ENCODE results near the gene RAB28.

DNA sequence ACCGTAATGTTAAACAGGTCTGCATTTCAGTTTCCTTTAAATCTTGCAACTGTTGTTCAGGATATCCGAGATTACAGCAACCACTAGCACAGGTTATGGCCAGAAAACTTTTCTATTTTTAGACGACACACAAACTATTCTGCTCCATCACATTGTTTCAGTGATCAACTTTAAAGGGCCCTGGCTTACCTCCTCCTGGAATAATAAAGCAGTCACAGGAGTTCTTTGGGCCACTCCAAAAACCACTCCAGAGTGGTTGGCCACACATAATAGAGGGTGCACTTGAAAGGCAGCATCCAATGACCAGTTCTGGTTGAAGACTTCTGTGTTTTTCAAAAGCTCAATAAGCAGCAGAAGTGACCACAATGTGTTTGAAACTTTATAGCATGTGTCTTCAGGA lies 118.9 kb downstream of the RAB28 start:
- TF ChIP-seq, protein P1, sequence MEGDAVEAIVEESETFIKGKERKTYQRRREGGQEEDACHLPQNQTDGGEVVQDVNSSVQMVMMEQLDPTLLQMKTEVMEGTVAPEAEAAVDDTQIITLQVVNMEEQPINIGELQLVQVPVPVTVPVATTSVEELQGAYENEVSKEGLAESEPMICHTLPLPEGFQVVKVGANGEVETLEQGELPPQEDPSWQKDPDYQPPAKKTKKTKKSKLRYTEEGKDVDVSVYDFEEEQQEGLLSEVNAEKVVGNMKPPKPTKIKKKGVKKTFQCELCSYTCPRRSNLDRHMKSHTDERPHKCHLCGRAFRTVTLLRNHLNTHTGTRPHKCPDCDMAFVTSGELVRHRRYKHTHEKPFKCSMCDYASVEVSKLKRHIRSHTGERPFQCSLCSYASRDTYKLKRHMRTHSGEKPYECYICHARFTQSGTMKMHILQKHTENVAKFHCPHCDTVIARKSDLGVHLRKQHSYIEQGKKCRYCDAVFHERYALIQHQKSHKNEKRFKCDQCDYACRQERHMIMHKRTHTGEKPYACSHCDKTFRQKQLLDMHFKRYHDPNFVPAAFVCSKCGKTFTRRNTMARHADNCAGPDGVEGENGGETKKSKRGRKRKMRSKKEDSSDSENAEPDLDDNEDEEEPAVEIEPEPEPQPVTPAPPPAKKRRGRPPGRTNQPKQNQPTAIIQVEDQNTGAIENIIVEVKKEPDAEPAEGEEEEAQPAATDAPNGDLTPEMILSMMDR (IDR thresholded peaks at IDR 0.05 in 4 of 5, conservative IDR thresholded peaks at IDR 0.05 in 1 of 5) = no peak
- TF ChIP-seq POLR2A (IDR thresholded peaks at IDR 0.05) = no peak

Measured in gastrocnemius medialis (tissue), 4 donors.